ENCODE measurements around the gene ORMDL1. TPM values are rescaled to one million over a fixed set of nuclear protein-coding genes. Genes with fewer than 3 reads are reported as not detected.

ORMDL1 gene
- total RNA-seq, 1 experiment from 2014 or later = 64.0 TPM

DNA sequence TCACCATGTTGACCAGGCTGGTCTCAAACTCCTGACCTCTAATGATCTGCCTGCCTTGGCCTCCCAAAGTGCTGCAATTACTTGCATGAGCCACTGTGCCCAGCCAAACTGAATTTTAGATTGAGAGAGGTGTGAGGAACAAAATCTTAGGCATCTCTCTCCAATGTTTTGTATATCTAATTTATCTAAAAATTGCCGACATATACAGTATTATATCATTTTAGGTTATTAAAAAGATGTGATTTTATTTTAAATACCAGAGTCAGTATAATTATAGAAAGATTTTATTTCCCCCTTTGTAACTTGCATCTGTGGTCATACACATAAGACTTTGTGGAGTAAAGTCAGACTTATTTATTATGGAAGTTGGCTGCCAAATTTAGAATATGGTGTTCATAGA, 10.2 kb upstream of the ORMDL1 start:
- BruUV-seq (replicated peaks) = no TSS peak
- Histone ChIP-seq H3K4me1 (ENCODE audit: insufficient read depth, low read length, poor library complexity, severe bottlenecking) (no peaks in the 10 kb centered on the region), H3K36me3 (ENCODE audit: insufficient read depth, low read length, poor library complexity, severe bottlenecking) (peaks cover 54% of the 10 kb centered on the region), H3K9me3 (ENCODE audit: low read depth, low read length, poor library complexity, severe bottlenecking) (no peaks in the 10 kb centered on the region), H3K27me3 (replicated peaks; ENCODE audit: insufficient read depth, low read depth, low read length, poor library complexity) (no peaks in the 10 kb centered on the region), H3K27ac (ENCODE audit: low read depth, low read length, poor library complexity, severe bottlenecking) (no peak overlapping the region), H3K4me3 (ENCODE audit: low read depth, low read length, poor library complexity, severe bottlenecking) (no peak overlapping the region)
- POLR2A ChIA-PET (ENCODE audit: low non-redundant PET) = no interaction called here
- intact Hi-C loops (cut with micrococcal nuclease; ENCODE audit: unreplicated experiment) = loop anchor here (10.0 kb wide), 1 partner anchor 520 kb away; the partner anchor contains the start of gene HIBCH
- CTCF ChIA-PET = no interaction called here
- TF ChIP-seq EZH2 (IDR thresholded peaks at IDR 0.05; ENCODE audit: borderline replicate concordance, low read depth, low read length, poor library complexity, severe bottlenecking) = no peak
- TF ChIP-seq, protein P1, sequence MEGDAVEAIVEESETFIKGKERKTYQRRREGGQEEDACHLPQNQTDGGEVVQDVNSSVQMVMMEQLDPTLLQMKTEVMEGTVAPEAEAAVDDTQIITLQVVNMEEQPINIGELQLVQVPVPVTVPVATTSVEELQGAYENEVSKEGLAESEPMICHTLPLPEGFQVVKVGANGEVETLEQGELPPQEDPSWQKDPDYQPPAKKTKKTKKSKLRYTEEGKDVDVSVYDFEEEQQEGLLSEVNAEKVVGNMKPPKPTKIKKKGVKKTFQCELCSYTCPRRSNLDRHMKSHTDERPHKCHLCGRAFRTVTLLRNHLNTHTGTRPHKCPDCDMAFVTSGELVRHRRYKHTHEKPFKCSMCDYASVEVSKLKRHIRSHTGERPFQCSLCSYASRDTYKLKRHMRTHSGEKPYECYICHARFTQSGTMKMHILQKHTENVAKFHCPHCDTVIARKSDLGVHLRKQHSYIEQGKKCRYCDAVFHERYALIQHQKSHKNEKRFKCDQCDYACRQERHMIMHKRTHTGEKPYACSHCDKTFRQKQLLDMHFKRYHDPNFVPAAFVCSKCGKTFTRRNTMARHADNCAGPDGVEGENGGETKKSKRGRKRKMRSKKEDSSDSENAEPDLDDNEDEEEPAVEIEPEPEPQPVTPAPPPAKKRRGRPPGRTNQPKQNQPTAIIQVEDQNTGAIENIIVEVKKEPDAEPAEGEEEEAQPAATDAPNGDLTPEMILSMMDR (conservative IDR thresholded peaks at IDR 0.05; ENCODE audit: low read depth, low read length) = no peak
- DNase-seq (ENCODE audit: low spot score) = no peak

DNA sequence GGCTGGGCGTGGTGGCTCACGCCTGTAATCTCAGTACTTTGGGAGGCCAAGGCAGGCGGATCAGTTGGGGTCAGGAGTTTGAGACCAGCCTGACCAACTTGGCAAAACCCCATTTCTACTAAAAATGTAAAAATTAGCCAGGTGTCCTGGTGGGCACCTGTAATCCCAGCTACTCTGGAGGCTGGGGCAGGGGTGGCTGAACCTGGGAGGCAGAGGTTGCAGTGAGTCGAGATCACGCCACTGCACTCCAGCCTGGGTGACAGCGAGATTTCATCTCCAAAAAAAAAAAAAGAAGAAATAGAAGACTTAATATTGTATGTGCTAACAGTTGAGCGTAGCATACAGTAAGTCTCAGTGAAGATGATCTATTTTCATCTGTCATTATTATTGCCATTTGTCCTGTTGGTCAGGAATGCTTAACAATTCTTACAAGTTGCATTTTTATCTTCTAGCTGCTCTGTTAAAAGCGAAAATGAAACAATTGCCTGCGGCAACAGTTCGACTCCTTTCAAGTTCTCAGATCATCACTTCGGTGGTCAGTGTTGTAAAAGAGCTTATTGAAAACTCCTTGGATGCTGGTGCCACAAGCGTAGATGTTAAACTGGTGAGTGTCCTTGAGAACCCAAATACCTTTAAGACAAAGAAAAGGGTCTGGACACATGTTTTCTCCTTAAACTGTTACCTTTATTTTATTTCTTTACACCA, 7.4 kb upstream of the ORMDL1 start:
- BruUV-seq (replicated peaks) = no TSS peak
- intact Hi-C loops (cut with micrococcal nuclease; ENCODE audit: unreplicated experiment) = loop anchor here (10.0 kb wide), 1 partner anchor 523 kb away; the partner anchor contains the start of gene HIBCH
- Histone ChIP-seq H3K27ac (ENCODE audit: low read depth, low read length, poor library complexity, severe bottlenecking) (no peak overlapping the region), H3K4me3 (ENCODE audit: low read depth, low read length, poor library complexity, severe bottlenecking) (no peak overlapping the region), H3K36me3 (ENCODE audit: insufficient read depth, low read length, poor library complexity, severe bottlenecking) (peaks cover 48% of the 10 kb centered on the region), H3K4me1 (ENCODE audit: insufficient read depth, low read length, poor library complexity, severe bottlenecking) (no peaks in the 10 kb centered on the region), H3K9me3 (ENCODE audit: low read depth, low read length, poor library complexity, severe bottlenecking) (no peaks in the 10 kb centered on the region), H3K27me3 (replicated peaks; ENCODE audit: insufficient read depth, low read depth, low read length, poor library complexity) (no peaks in the 10 kb centered on the region)
- TF ChIP-seq EZH2 (IDR thresholded peaks at IDR 0.05; ENCODE audit: borderline replicate concordance, low read depth, low read length, poor library complexity, severe bottlenecking) = no peak
- TF ChIP-seq, protein P1 (conservative IDR thresholded peaks at IDR 0.05; ENCODE audit: low read depth, low read length) = no peak
- POLR2A ChIA-PET (ENCODE audit: low non-redundant PET) = no interaction called here
- DNase-seq (ENCODE audit: low spot score) = no peak
- CTCF ChIA-PET = no interaction called here

DNA sequence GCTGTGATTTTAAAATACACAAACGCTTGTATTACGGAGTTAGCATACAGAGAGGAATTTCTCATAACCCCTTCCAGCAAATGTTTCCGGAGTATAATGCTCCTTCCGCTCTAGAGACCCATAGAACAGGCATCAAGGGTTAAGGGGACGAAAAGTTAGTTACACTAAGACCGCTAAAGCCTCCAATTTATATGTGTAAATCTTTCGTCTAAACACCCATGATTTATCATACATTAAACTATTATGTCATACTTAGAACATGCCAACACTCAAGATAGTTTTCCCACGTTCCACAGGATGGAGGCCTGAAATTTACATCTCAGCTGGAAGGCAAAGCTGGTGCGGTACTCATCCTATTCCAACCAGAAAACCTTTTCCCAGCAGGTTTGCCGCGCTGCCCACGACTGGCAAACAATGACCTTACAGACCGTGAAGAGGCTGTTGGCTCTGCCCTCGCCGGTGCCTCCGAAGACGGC, 650 bp downstream of the ORMDL1 start:
- Histone ChIP-seq H3K4me3 (ENCODE audit: low read depth, low read length, poor library complexity, severe bottlenecking) (peak overlapping the region; percentile 63), H3K27me3 (replicated peaks; ENCODE audit: insufficient read depth, low read depth, low read length, poor library complexity) (no peaks in the 10 kb centered on the region), H3K36me3 (ENCODE audit: insufficient read depth, low read length, poor library complexity, severe bottlenecking) (peaks cover 37% of the 10 kb centered on the region), H3K9me3 (ENCODE audit: low read depth, low read length, poor library complexity, severe bottlenecking) (no peaks in the 10 kb centered on the region), H3K4me1 (ENCODE audit: insufficient read depth, low read length, poor library complexity, severe bottlenecking) (peaks cover 9% of the 10 kb centered on the region), H3K27ac (ENCODE audit: low read depth, low read length, poor library complexity, severe bottlenecking) (peak overlapping the region; percentile 94)
- no TSS peak for BruUV-seq (replicated peaks)
- POLR2A ChIA-PET (ENCODE audit: low non-redundant PET) = no interaction called here
- TF ChIP-seq EZH2 (IDR thresholded peaks at IDR 0.05; ENCODE audit: borderline replicate concordance, low read depth, low read length, poor library complexity, severe bottlenecking) = no peak
- TF ChIP-seq, protein P1 (conservative IDR thresholded peaks at IDR 0.05; ENCODE audit: low read depth, low read length) = no peak
- intact Hi-C loops (cut with micrococcal nuclease; ENCODE audit: unreplicated experiment) = no loop called here
- CTCF ChIA-PET = interaction anchor here (0.6 kb wide), 1 partner anchor 21 kb away, joined by 5 read pairs; the partner anchor contains the start of gene OSGEPL1
- DNase-seq (ENCODE audit: low spot score) = peak; percentile 53

All from A673 (cell line).